A549 (cell line): ENCODE measurements around the gene COQ4.

Source experiments
- CBX8 ChIP-seq: fragments of 200-600 bp; sonication (generic); IDR thresholded peaks from 2 replicates; pipeline ENCODE4 v1.6.1; 2016
- CHD2 ChIP-seq: fragments of 150-350 bp; IDR thresholded peaks from 2 replicates; pipeline ENCODE4 v1.6.1; 2014; ENCODE audit warnings: low read length; ENCODE audit not compliant: partially characterized antibody
- JUN ChIP-seq, 2 experiments: fragments of >200 bp; sonication (Bioruptor Twin); formaldehyde crosslinking; IDR thresholded peaks; 2 replicates in 1 of 2; 3 replicates in 1 of 2; pipeline ENCODE4 v1.6.1; 2016 to 2017
- KDM5A ChIP-seq: fragments of 200-600 bp; sonication (generic); IDR thresholded peaks from 2 replicates; pipeline ENCODE4 v1.6.1; 2016; ENCODE audit warnings: antibody characterized with exemption, mild to moderate bottlenecking
- PHF8 ChIP-seq: fragments of 200-600 bp; sonication (generic); IDR thresholded peaks from 2 replicates; pipeline ENCODE4 v1.6.1; 2016; ENCODE audit warnings: low read depth, mild to moderate bottlenecking, antibody characterized with exemption, moderate library complexity, borderline replicate concordance
- POLR2A ChIP-seq: IDR thresholded peaks from 2 replicates; pipeline ENCODE4 v1.6.1; 2012; ENCODE audit warnings: mild to moderate bottlenecking, low read length
- TF ChIP-seq, protein P1 (sequence below): fragments of >200 bp; sonication (Bioruptor Twin); formaldehyde crosslinking; IDR thresholded peaks from 3 replicates; pipeline ENCODE4 v1.5.1; 2016
- TF ChIP-seq, protein P2 (sequence below): fragments of 200-600 bp; sonication (generic); IDR thresholded peaks from 2 replicates; pipeline ENCODE4 v1.6.1; 2016; ENCODE audit warnings: antibody characterized with exemption, mild to moderate bottlenecking, moderate library complexity

DNA sequence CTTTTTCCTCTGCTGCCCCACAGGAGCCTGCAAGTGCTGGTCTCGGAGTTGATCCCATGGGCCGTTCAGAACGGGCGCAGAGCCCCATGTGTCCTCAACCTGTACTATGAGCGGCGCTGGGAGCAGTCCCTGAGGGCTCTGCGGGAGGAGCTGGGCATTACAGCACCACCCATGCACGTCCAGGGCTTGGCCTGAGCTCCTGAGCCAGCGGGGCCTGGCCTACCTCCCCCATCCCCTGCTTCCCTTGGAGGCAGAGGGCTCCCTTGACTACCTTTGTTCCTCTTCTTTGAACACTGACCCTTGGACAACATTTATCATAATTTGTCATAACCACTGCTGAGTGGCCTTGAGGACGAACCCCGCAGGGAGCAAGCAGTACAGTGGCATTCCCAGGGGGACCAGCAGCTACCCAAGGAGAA, 10.8 kb downstream of the COQ4 start:
- TF ChIP-seq CHD2 (no peak), CBX8 (no peak), KDM5A (no peak), POLR2A (no peak), JUN (IDR thresholded peaks at IDR 0.05) (no peak), PHF8 (no peak)
- TF ChIP-seq, protein P1, sequence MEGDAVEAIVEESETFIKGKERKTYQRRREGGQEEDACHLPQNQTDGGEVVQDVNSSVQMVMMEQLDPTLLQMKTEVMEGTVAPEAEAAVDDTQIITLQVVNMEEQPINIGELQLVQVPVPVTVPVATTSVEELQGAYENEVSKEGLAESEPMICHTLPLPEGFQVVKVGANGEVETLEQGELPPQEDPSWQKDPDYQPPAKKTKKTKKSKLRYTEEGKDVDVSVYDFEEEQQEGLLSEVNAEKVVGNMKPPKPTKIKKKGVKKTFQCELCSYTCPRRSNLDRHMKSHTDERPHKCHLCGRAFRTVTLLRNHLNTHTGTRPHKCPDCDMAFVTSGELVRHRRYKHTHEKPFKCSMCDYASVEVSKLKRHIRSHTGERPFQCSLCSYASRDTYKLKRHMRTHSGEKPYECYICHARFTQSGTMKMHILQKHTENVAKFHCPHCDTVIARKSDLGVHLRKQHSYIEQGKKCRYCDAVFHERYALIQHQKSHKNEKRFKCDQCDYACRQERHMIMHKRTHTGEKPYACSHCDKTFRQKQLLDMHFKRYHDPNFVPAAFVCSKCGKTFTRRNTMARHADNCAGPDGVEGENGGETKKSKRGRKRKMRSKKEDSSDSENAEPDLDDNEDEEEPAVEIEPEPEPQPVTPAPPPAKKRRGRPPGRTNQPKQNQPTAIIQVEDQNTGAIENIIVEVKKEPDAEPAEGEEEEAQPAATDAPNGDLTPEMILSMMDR: no peak
- TF ChIP-seq, protein P2, sequence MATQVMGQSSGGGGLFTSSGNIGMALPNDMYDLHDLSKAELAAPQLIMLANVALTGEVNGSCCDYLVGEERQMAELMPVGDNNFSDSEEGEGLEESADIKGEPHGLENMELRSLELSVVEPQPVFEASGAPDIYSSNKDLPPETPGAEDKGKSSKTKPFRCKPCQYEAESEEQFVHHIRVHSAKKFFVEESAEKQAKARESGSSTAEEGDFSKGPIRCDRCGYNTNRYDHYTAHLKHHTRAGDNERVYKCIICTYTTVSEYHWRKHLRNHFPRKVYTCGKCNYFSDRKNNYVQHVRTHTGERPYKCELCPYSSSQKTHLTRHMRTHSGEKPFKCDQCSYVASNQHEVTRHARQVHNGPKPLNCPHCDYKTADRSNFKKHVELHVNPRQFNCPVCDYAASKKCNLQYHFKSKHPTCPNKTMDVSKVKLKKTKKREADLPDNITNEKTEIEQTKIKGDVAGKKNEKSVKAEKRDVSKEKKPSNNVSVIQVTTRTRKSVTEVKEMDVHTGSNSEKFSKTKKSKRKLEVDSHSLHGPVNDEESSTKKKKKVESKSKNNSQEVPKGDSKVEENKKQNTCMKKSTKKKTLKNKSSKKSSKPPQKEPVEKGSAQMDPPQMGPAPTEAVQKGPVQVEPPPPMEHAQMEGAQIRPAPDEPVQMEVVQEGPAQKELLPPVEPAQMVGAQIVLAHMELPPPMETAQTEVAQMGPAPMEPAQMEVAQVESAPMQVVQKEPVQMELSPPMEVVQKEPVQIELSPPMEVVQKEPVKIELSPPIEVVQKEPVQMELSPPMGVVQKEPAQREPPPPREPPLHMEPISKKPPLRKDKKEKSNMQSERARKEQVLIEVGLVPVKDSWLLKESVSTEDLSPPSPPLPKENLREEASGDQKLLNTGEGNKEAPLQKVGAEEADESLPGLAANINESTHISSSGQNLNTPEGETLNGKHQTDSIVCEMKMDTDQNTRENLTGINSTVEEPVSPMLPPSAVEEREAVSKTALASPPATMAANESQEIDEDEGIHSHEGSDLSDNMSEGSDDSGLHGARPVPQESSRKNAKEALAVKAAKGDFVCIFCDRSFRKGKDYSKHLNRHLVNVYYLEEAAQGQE: no peak
